HCT116 (cell line): ENCODE measurements around the gene RET. TPM values are rescaled to one million over a fixed set of nuclear protein-coding genes. Genes with fewer than 3 reads are reported as not detected.

Experiments used
- ATAC-seq: fragments of 200-7000 bp; cut with Tn5 transposase; 2 replicates; pipeline ENCODE4 v1.9.1; 2020; ENCODE audit warnings: mild to moderate bottlenecking, moderate library complexity
- BruUV-seq: library from RNA; stranded (reverse); fragments of 400-500 nt; replicated peaks from 2 replicates; lab custom pipeline; 2021; lab: Mats Ljungman, UMichigan
- CTCF ChIA-PET: fragments of 300-600 bp; sonication (Branson Sonifier 250); formaldehyde crosslinking; loops from one replicate; lab custom pipeline; 2021; ENCODE audit warnings: antibody characterized with exemption; lab: Charles Lee
- POLR2A ChIA-PET: fragments of 300-600, 350-600 bp; sonication (Branson Sonifier 250); formaldehyde crosslinking; loops from one replicate; lab custom pipeline; 2021; ENCODE audit warnings: antibody characterized with exemption; lab: Charles Lee
- RAD21 ChIA-PET, 2 experiments: fragments of 300-600 bp; sonication (Branson Sonifier 250); formaldehyde crosslinking; loops; one replicate each; lab custom pipeline; 2023; ENCODE audit warnings: low total read pairs in 2 of 2; ENCODE audit not compliant: uncharacterized antibody in 2 of 2, unreplicated experiment in 2 of 2, low non-redundant PET in 1 of 2; lab: Charles Lee
- DNase-seq: peaks from one replicate; pipeline ENCODE4 v3.0.0-alpha.2; 2010; ENCODE audit warnings: low read depth, low spot score
- H2AFZ ChIP-seq: fragments of 200-600 bp; shearing (Covaris generic), sonication (generic); 2 replicates; pipeline ENCODE4 v1.6.1; 2017; ENCODE audit warnings: low read depth, mixed run types, mixed read lengths, antibody characterized with exemption, low read length; ENCODE audit not compliant: poor library complexity, severe bottlenecking
- H3K27ac ChIP-seq: 2 replicates; pipeline ENCODE4 v1.5.1; 2012; ENCODE audit warnings: low read depth, low read length
- H3K27me3 ChIP-seq: fragments of 200-600 bp; sonication (generic); 2 replicates; pipeline ENCODE4 v1.6.1; 2016; ENCODE audit warnings: mixed run types, low read length, mixed read lengths; ENCODE audit not compliant: insufficient read depth
- H3K36me3 ChIP-seq, 2 experiments: fragments of 200-500 bp in 1 of 2; fragments of 200-600 bp in 1 of 2; sonication (Bioruptor generic) in 1 of 2; sonication (generic) in 1 of 2; 2 replicates each; pipeline versions ENCODE4 v1.5.1 to v1.6.1; 2014 to 2016; ENCODE audit warnings: low read length in 2 of 2, inconsistent platforms in 1 of 2, mixed read lengths in 1 of 2, mixed run types in 1 of 2; ENCODE audit not compliant: insufficient read depth in 2 of 2, control insufficient read depth in 1 of 2
- H3K4me1 ChIP-seq, 2 experiments: fragments of 200-600 bp in 1 of 2; sonication (generic) in 1 of 2; 2 replicates each; pipeline versions ENCODE4 v1.5.1 to v1.6.1; 2012 to 2017; ENCODE audit warnings: low read length in 2 of 2, inconsistent platforms in 1 of 2, mild to moderate bottlenecking in 1 of 2, mixed read lengths in 1 of 2, mixed run types in 1 of 2, moderate library complexity in 1 of 2; ENCODE audit not compliant: insufficient read depth in 2 of 2, control insufficient read depth in 1 of 2
- H3K4me2 ChIP-seq: fragments of 200-600 bp; sonication (generic); 2 replicates; pipeline ENCODE4 v1.6.1; 2017; ENCODE audit warnings: mixed run types, low read length, mixed read lengths
- H3K4me3 ChIP-seq, 2 experiments: fragments of 200-600 bp in 1 of 2; sonication (generic) in 1 of 2; replicated peaks in 1 of 2; 2 replicates each; pipeline ENCODE4 v1.5.1; 2011 to 2016; ENCODE audit warnings: low read length in 2 of 2, control low read depth in 1 of 2, low read depth in 1 of 2, mild to moderate bottlenecking in 1 of 2, mixed read lengths in 1 of 2, mixed run types in 1 of 2
- H3K79me2 ChIP-seq: fragments of 200-600 bp; sonication (generic); 2 replicates; pipeline ENCODE4 v1.6.1; 2017; ENCODE audit warnings: mild to moderate bottlenecking, mixed run types, low read length, moderate library complexity, mixed read lengths; ENCODE audit not compliant: insufficient read depth
- H3K9ac ChIP-seq: fragments of 200-600 bp; sonication (generic); 2 replicates; pipeline ENCODE4 v1.6.1; 2016; ENCODE audit warnings: low read length, mixed read lengths
- H3K9me2 ChIP-seq: fragments of 200-600 bp; sonication (generic), shearing (Covaris generic); 2 replicates; pipeline ENCODE4 v1.6.1; 2017; ENCODE audit warnings: mixed run types, mild to moderate bottlenecking, moderate library complexity; ENCODE audit not compliant: insufficient read depth
- H3K9me3 ChIP-seq, 2 experiments: fragments of 200-500 bp in 1 of 2; fragments of 200-600 bp in 1 of 2; sonication (Bioruptor generic) in 1 of 2; sonication (generic) in 1 of 2; 2 replicates each; pipeline ENCODE4 v1.6.1; 2014 to 2017; ENCODE audit warnings: low read length in 2 of 2, mixed read lengths in 2 of 2, inconsistent platforms in 1 of 2, low read depth in 1 of 2, mild to moderate bottlenecking in 1 of 2, mixed run types in 1 of 2, moderate library complexity in 1 of 2; ENCODE audit not compliant: control insufficient read depth in 1 of 2, insufficient read depth in 1 of 2
- H4K20me1 ChIP-seq: fragments of 200-600 bp; sonication (generic), shearing (Covaris generic); 2 replicates; pipeline ENCODE4 v1.6.1; 2017; ENCODE audit warnings: mixed run types, mild to moderate bottlenecking, moderate library complexity; ENCODE audit not compliant: insufficient read depth
- CEBPB ChIP-seq: IDR thresholded peaks from 2 replicates; pipeline ENCODE4 v1.6.1; 2012; ENCODE audit warnings: low read depth
- CTCF ChIP-seq, 3 experiments: fragments of 200-600 bp in 1 of 3; sonication (generic) in 1 of 3; IDR thresholded peaks in 2 of 3; conservative IDR thresholded peaks in 1 of 3; 2 replicates each; pipeline ENCODE4 v1.5.1; 2012 to 2017; ENCODE audit warnings: low read depth in 2 of 3, low read length in 2 of 3, antibody characterized with exemption in 1 of 3, borderline replicate concordance in 1 of 3, control low read depth in 1 of 3, mild to moderate bottlenecking in 1 of 3, mixed read lengths in 1 of 3, mixed run types in 1 of 3, moderate library complexity in 1 of 3; ENCODE audit not compliant: insufficient read depth in 1 of 3
- EZH2 ChIP-seq: fragments of 200-600 bp; sonication (generic); IDR thresholded peaks from 2 replicates; pipeline ENCODE4 v1.6.1; 2017; ENCODE audit warnings: antibody characterized with exemption, mixed run types
- EZH2phosphoT487 ChIP-seq: fragments of 200-600 bp; IDR thresholded peaks from 2 replicates; pipeline ENCODE4 v1.6.1; 2018; ENCODE audit warnings: antibody characterized with exemption, borderline replicate concordance
- JUND ChIP-seq: IDR thresholded peaks from 2 replicates; pipeline ENCODE4 v1.6.1; 2012
- SRF ChIP-seq: IDR thresholded peaks from 2 replicates; pipeline ENCODE4 v1.6.1; 2012; ENCODE audit warnings: low read depth
- TCF7L2 ChIP-seq: IDR thresholded peaks from 2 replicates; pipeline ENCODE4 v1.7.0; 2011; ENCODE audit warnings: borderline replicate concordance, inconsistent platforms; ENCODE audit not compliant: insufficient read depth, insufficient read length; ENCODE audit errors: extremely low read depth
- ZNF274 ChIP-seq: fragments of 200-500 bp; sonication (Bioruptor generic); IDR thresholded peaks from 2 replicates; pipeline ENCODE4 v1.6.1; 2014; ENCODE audit warnings: mild to moderate bottlenecking, low read depth, low read length, inconsistent platforms
- intact Hi-C: fragments of 100-400 bp; cut with micrococcal nuclease; formaldehyde crosslinking; loops from 2 replicates; pipeline ENCODE4 v1.10.0; 2022
- total RNA-seq: library from RNA; stranded (reverse); gene quantifications from one replicate; pipeline ENCODE4 v1.2.1, GENCODE V29; 2021; ENCODE audit not compliant: unreplicated experiment

RET gene
- total RNA-seq, 1 experiment from 2014 or later, result 5.9 TPM

DNA sequence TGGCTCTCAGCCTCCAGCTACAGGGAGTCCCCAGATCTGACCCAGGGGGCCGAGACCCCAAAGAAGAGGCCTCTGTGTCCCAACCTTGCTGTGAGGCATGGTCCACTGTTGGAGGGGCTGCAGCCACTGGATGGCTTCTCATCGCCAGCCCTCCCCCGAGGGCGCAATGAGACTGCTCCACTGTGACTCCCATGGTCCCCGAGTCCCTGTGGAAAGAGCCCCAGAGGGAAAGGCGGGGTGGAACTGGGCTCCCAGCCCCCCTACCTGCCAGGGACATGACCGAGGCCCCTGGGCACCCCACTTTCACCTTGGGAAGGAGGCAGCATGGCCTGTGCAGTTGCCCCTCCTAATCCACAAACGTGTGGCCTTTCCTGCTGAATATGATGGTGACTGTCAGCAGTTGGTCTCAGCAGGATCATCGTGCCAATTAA lies 33.5 kb upstream of the RET start:
- CTCF ChIA-PET, result no interaction called here
- no peaks in the 10 kb centered on the region for H3K4me1 ChIP-seq
- H3K4me2 ChIP-seq, result no peak overlapping the region
- no peaks in the 10 kb centered on the region for H4K20me1 ChIP-seq
- H2AFZ ChIP-seq, result no peak overlapping the region
- no peaks in the 10 kb centered on the region for H3K9me2 ChIP-seq
- ATAC-seq (no peak), DNase-seq (no peak)
- no peak overlapping the region for H3K27ac ChIP-seq
- H3K4me3 ChIP-seq, result no peak overlapping the region
- intact Hi-C loops, result no loop called here
- RAD21 ChIA-PET, result no interaction called here
- H3K79me2 ChIP-seq, result no peaks in the 10 kb centered on the region
- H3K9me3 ChIP-seq, result no peaks in the 10 kb centered on the region
- H3K9ac ChIP-seq, result no peak overlapping the region
- TF ChIP-seq ZNF274, result no peak
- TF ChIP-seq EZH2phosphoT487, result no peak
- no peak for TF ChIP-seq CEBPB
- TF ChIP-seq CTCF (IDR thresholded peaks at IDR 0.05 in 2 of 3, conservative IDR thresholded peaks at IDR 0.05 in 1 of 3; ENCODE audit: borderline replicate concordance in 1 of 3, insufficient read depth in 1 of 3, low read depth in 2 of 3, low read length in 2 of 3), result no peak
- TF ChIP-seq JUND, result no peak
- H3K27me3 ChIP-seq, result no peaks in the 10 kb centered on the region
- no peaks in the 10 kb centered on the region for H3K36me3 ChIP-seq
- no TSS peak for BruUV-seq
- POLR2A ChIA-PET, result no interaction called here

DNA sequence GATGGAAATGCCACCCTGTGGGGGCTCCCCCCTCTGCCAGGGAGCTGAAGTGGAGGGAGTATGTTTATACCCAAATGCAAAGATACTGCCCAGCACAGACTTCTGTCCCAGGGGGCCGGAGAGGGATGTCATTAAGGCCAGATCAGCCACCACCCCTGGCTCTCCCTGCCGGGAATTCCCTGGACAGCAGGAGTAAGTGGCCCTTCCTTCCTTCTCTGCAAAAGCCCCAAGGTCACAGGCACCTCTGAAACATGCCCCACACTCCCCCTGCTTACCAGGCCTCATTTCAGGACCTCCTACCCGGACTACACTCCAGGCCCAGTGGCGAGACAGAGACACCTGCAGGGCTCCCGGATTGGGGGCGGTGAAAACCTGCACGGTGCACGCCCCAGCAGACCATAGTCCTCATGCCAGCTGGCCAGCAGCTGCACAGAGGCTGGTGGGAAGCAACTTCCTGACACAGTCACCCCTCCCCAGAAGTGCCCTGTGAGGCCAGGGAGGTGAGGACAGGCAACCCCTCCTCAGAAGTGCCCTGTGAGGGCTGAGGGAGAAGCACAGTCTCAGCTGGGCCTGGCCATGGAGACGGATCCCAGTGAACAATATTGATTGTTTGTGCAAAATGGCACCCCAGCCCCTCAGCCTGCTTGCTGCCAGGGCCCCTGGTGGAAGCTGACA lies 33.0 kb upstream of the RET start:
- no peaks in the 10 kb centered on the region for H4K20me1 ChIP-seq
- intact Hi-C loops, result no loop called here
- no peak overlapping the region for H3K4me3 ChIP-seq
- H3K79me2 ChIP-seq, result no peaks in the 10 kb centered on the region
- POLR2A ChIA-PET, result no interaction called here
- H3K9ac ChIP-seq, result no peak overlapping the region
- CTCF ChIA-PET, result no interaction called here
- no peaks in the 10 kb centered on the region for H3K9me2 ChIP-seq
- H3K4me2 ChIP-seq, result no peak overlapping the region
- no peak for ATAC-seq
- no peak overlapping the region for H2AFZ ChIP-seq
- no peaks in the 10 kb centered on the region for H3K27me3 ChIP-seq
- no TSS peak for BruUV-seq
- H3K4me1 ChIP-seq, result no peaks in the 10 kb centered on the region
- no peaks in the 10 kb centered on the region for H3K9me3 ChIP-seq
- TF ChIP-seq SRF (no peak), EZH2phosphoT487 (no peak), EZH2 (no peak), TCF7L2 (no peak)
- H3K36me3 ChIP-seq, result no peaks in the 10 kb centered on the region
- H3K27ac ChIP-seq, result no peak overlapping the region
- RAD21 ChIA-PET, result no interaction called here
- no peak for DNase-seq
